Adrenal gland (tissue), 12 donors: ENCODE results near the gene VCAN. TPM values are rescaled to one million over a fixed set of nuclear protein-coding genes. Genes with fewer than 3 reads are reported as not detected.
A peak's percentile ranks its signal among the peaks of the same experiment; 100 is the strongest.

Source experiments
- DNase-seq, 7 donors: peaks; one replicate each; pipeline ENCODE4 v3.0.0-alpha.2; 2019 to 2020
- H3K27ac ChIP-seq, 5 donors: fragments of 200-600 bp; sonication (generic) in 4 of 5; 1 replicate in 3 of 5; 2 replicates in 2 of 5; pipeline versions ENCODE4 v1.5.1 to v1.8.0; 2016 to 2020; ENCODE audit warnings: mild to moderate bottlenecking in 1 of 5
- H3K27me3 ChIP-seq: fragments of 200-600 bp; 2 replicates; pipeline ENCODE4 v1.8.0; 2021
- H3K36me3 ChIP-seq, 2 donors: fragments of 200-600 bp; replicated peaks in 1 of 2; 1 replicate in 1 of 2; 2 replicates in 1 of 2; pipeline versions ENCODE4 v1.5.1 to v1.8.0; 2018 to 2022
- H3K4me1 ChIP-seq, 2 donors: fragments of 200-600 bp; replicated peaks in 1 of 2; 1 replicate in 1 of 2; 2 replicates in 1 of 2; pipeline versions ENCODE4 v1.5.1 to v1.8.0; 2018 to 2021
- H3K4me3 ChIP-seq, 4 donors: fragments of 200-600 bp; sonication (generic) in 3 of 4; one replicate each; pipeline ENCODE4 v1.5.1; 2016 to 2018
- H3K9me3 ChIP-seq, 3 donors: fragments of 200-600 bp; sonication (generic) in 1 of 3; replicated peaks in 1 of 3; 1 replicate in 2 of 3; 2 replicates in 1 of 3; pipeline versions ENCODE4 v1.5.1 to v1.8.0; 2016 to 2021
- CTCF ChIP-seq, 6 experiments: fragments of 450-650 bp in 4 of 6; fragments of 200-600 bp in 2 of 6; sonication (generic) in 1 of 6; IDR thresholded peaks; 1 replicate in 5 of 6; 2 replicates in 1 of 6; pipeline versions ENCODE4 v1.5.1 to v1.8.0; 2016 to 2021; ENCODE audit warnings: antibody characterized with exemption in 6 of 6, mild to moderate bottlenecking in 2 of 6, moderate library complexity in 1 of 6
- POLR2A ChIP-seq, 2 donors: fragments of 450-650 bp; IDR thresholded peaks; one replicate each; pipeline ENCODE4 v1.6.1; 2017; ENCODE audit warnings: antibody characterized with exemption in 2 of 2, mild to moderate bottlenecking in 2 of 2, moderate library complexity in 1 of 2
- WGBS, 4 donors: extraction: QIAGEN DNeasy Blood & Tissue Kit in 2 of 4; methylation state at CpG; one replicate each; pipeline versions ENCODE4 v1.1.5 to v1.1.7; 2013 to 2017; 5-methylcytosine and 5-hydroxymethylcytosine counted together
- intact Hi-C, 2 donors: fragments of 100-400 bp; cut with DNase I; formaldehyde crosslinking; loops; one replicate each; pipeline versions ENCODE4 v1.14.1 to v1.15.0; 2022 to 2023
- polyA plus RNA-seq, 3 donors: library from polyadenylated mRNA; stranded (reverse); fragments of 200-250 nt in 2 of 3; fragments of 350-450 nt in 1 of 3; fragmentation: Illumina TruSeq in 1 of 3; extraction: RNeasy Lipid Tissue Mini Kit (QIAGEN cat#74804) in 1 of 3; gene quantifications; one replicate each; pipeline ENCODE4 v1.2.3, GENCODE V29; 2013 to 2014
- total RNA-seq, 9 donors: library from RNA; depleted of rRNA in 4 of 9; stranded (reverse); fragments of >200 nt in 4 of 9; fragments of 120-200 nt in 1 of 9; fragmentation: NEBNext Ultra II Directional in 1 of 9; extraction: Animal tissue kit (Norgen Biotek cat#: 25700) in 1 of 9; gene quantifications; one replicate each; pipeline versions ENCODE4 v1.1.0 to v1.2.4, GENCODE V29; 2013 to 2023
- donor health status: healthy with polysubstance abuse.
- donor health status: Bipolar disorder and iron deficiency.
- donor health status: DM: yes; HTN: yes; CAD: no.
- donor health status: DM: no; HTN: no; CAD: no.
- donor health status: DM: no; HTN: no; CAD: no.
- donor health status: DM: yes; HTN: yes; CAD: no.

Gene VCAN
- total and polyA plus RNA-seq, 12 donors = 10.0 to 171 (median 133) TPM

DNA sequence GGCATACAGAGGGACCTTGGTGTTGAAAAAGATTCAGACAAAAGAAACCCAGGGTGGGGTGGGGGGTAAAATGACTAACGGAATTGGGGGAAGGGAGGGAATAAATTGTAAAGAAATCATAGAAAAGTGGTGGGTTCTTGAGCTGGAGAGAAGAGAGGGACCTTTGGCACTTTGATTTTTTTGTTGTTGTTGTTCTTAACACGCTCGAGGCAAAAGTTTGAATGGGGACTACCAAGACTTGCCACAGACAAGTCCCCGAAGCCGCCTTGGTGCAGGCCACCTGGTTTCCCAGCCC lies 616 bp downstream of the VCAN start:
- Histone ChIP-seq H3K4me3 (peak overlapping the region in 2 of 4 donors; percentile 2 to 56), H3K4me1 (peaks cover 0 to 29% of the 10 kb centered on the region in 2 donors), H3K27ac (peak overlapping the region in 3 of 5 donors; percentile 8 to 77 (median 75)), H3K27me3 (peaks cover 29% of the 10 kb centered on the region), H3K9me3 (peaks cover 0 to 1% (median 0%) of the 10 kb centered on the region in 3 donors), H3K36me3 (no peaks in the 10 kb centered on the region)
- DNase-seq = no peak
- intact Hi-C loops = no loop called here
- no peak for TF ChIP-seq CTCF (IDR thresholded peaks at IDR 0.05)
- TF ChIP-seq POLR2A (IDR thresholded peaks at IDR 0.05) = no peak
- 1 to 5% (median 2%) methylated on average over 5 of the region's 5 CpGs for WGBS, 4 donors

- peak overlapping the region in 3 of 4 donors; percentile 0 to 56 (median 2) for H3K4me3 ChIP-seq
- no peaks in the 10 kb centered on the region for H3K36me3 ChIP-seq
- intact Hi-C loops = no loop called here
- H3K27ac ChIP-seq = peak overlapping the region in 3 of 5 donors; percentile 8 to 77 (median 75)
- TF ChIP-seq POLR2A (IDR thresholded peaks at IDR 0.05) (no peak), CTCF (IDR thresholded peaks at IDR 0.05) (no peak)
- DNase-seq = peak; percentile 38 to 56 (median 46)
- peaks cover 0 to 29% of the 10 kb centered on the region in 2 donors for H3K4me1 ChIP-seq
- H3K27me3 ChIP-seq = peaks cover 28% of the 10 kb centered on the region
- H3K9me3 ChIP-seq = peaks cover 0 to 5% (median 0%) of the 10 kb centered on the region in 3 donors
- 0 to 1% (median 1%) methylated on average over 14 to 54 of the region's 54 CpGs for WGBS, 4 donors
These were observed 1.2 kb downstream of the VCAN start for GRCh38 chr5:83472508-83473345.

- peak; percentile 81 to 93 (median 89) for DNase-seq
- peak overlapping the region in 3 of 4 donors; percentile 0 to 56 (median 13) for H3K4me3 ChIP-seq
- H3K9me3 ChIP-seq = peaks cover 0 to 5% (median 0%) of the 10 kb centered on the region in 3 donors
- H3K27ac ChIP-seq = peak overlapping the region; percentile 12 to 77 (median 40)
- H3K4me1 ChIP-seq = peaks cover 0 to 29% of the 10 kb centered on the region in 2 donors
- peaks cover 20% of the 10 kb centered on the region for H3K27me3 ChIP-seq
- H3K36me3 ChIP-seq = no peaks in the 10 kb centered on the region
- 0 to 1% (median 0%) methylated on average over 41 to 42 of the region's 42 CpGs for WGBS, 4 donors
- intact Hi-C loops = no loop called here
- TF ChIP-seq POLR2A (IDR thresholded peaks at IDR 0.05) (peak; percentile 15 to 34), CTCF (IDR thresholded peaks at IDR 0.05) (peak; percentile 46 to 81 (median 74))
These were observed 2.0 kb downstream of the VCAN start for GRCh38 chr5:83473346-83474160.
